PFSK-1 (cell line): ENCODE measurements around the gene PTH1R.

Source experiments
- POLR2AphosphoS5 ChIP-seq: IDR thresholded peaks from 2 replicates; pipeline ENCODE4 v1.6.1; 2012; ENCODE audit warnings: low read depth, mild to moderate bottlenecking, control low read depth, low read length, moderate library complexity
- SIN3A ChIP-seq: IDR thresholded peaks from 2 replicates; pipeline ENCODE4 v1.6.1; 2012; ENCODE audit warnings: mild to moderate bottlenecking, low read length, moderate library complexity, borderline replicate concordance; ENCODE audit not compliant: insufficient read depth

DNA sequence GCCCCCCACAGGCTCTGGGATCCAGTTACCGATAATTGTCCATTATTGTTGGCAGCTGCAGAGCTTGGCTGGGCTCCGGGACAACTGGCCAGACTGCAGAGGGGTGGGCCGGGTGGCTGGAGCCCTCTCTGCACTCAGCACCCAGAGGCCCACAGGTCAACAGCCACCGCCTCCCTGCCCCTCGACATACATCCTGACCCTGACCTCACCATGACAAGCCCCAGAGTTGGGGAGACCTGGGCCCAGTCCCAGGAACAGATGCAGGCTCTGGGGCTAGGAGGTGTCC lies 22.4 kb downstream of the PTH1R start:
- TF ChIP-seq POLR2AphosphoS5, result no peak
- TF ChIP-seq SIN3A, result no peak
